Panc1 (cell line): Measurements from ENCODE around the gene DENND2A. TPM values are rescaled to one million over a fixed set of nuclear protein-coding genes. Genes with fewer than 3 reads are reported as not detected.

ENCODE experiments used
- ATAC-seq: fragments of 200-7000 bp; cut with Tn5 transposase; 2 replicates; pipeline ENCODE4 v1.9.1; 2020; ENCODE audit warnings: mild to moderate bottlenecking, moderate library complexity
- BruUV-seq: library from RNA; stranded (reverse); fragments of 400-500 nt; replicated peaks from 2 replicates; lab custom pipeline; 2021; lab: Mats Ljungman, UMichigan
- CTCF ChIA-PET: fragments of 300-600 bp; sonication (Branson Sonifier 250); formaldehyde crosslinking; loops from one replicate; lab custom pipeline; 2022; ENCODE audit warnings: antibody characterized with exemption; lab: Charles Lee
- POLR2A ChIA-PET: fragments of 300-600 bp; sonication (Branson Sonifier 250); formaldehyde crosslinking; loops from one replicate; lab custom pipeline; 2022; ENCODE audit warnings: antibody characterized with exemption; lab: Charles Lee
- DNase-seq: peaks from one replicate; pipeline ENCODE4 v3.0.0-alpha.2; 2010; ENCODE audit warnings: low read depth, low spot score
- H3K27ac ChIP-seq: 2 replicates; pipeline ENCODE4 v1.5.1; 2011; ENCODE audit warnings: mild to moderate bottlenecking, low read length, inconsistent platforms
- H3K27me3 ChIP-seq: fragments of 200-500 bp; sonication (Bioruptor generic); 2 replicates; pipeline ENCODE4 v1.6.0; 2014; ENCODE audit warnings: low read length, inconsistent platforms; ENCODE audit not compliant: control insufficient read depth, insufficient read depth
- H3K36me3 ChIP-seq: fragments of 200-500 bp; sonication (Bioruptor generic); 2 replicates; pipeline ENCODE4 v1.5.1; 2014; ENCODE audit warnings: inconsistent platforms, mild to moderate bottlenecking, low read length, moderate library complexity; ENCODE audit not compliant: control insufficient read depth, insufficient read depth
- H3K4me1 ChIP-seq: 2 replicates; pipeline ENCODE4 v1.5.1; 2011; ENCODE audit warnings: inconsistent platforms, mild to moderate bottlenecking, low read length, moderate library complexity; ENCODE audit not compliant: control insufficient read depth, insufficient read depth
- H3K4me3 ChIP-seq, 2 experiments: 2 replicates each; pipeline ENCODE4 v1.5.1; 2011 to 2012; ENCODE audit warnings: low read depth in 2 of 2, low read length in 2 of 2, mild to moderate bottlenecking in 2 of 2, inconsistent platforms in 1 of 2, moderate library complexity in 1 of 2
- H3K9me3 ChIP-seq: fragments of 200-500 bp; sonication (Bioruptor generic); 2 replicates; pipeline ENCODE4 v1.5.1; 2014; ENCODE audit warnings: low read depth, mild to moderate bottlenecking, inconsistent platforms, low read length, moderate library complexity; ENCODE audit not compliant: control insufficient read depth, insufficient read depth
- CTCF ChIP-seq: fragments of 450-650 bp; IDR thresholded peaks from 2 replicates; pipeline ENCODE4 v1.5.1; 2017; ENCODE audit warnings: mild to moderate bottlenecking
- POLR2AphosphoS5 ChIP-seq: IDR thresholded peaks from 2 replicates; pipeline ENCODE4 v1.6.1; 2012; ENCODE audit warnings: mild to moderate bottlenecking, low read depth, low read length, moderate library complexity
- REST ChIP-seq, 2 experiments: IDR thresholded peaks; 2 replicates each; pipeline ENCODE4 v1.6.1; 2011 to 2012; ENCODE audit warnings: low read depth in 2 of 2, control low read depth in 1 of 2, low read length in 1 of 2, mild to moderate bottlenecking in 1 of 2, moderate library complexity in 1 of 2; ENCODE audit not compliant: insufficient read depth in 1 of 2
- SIN3A ChIP-seq: IDR thresholded peaks from 2 replicates; pipeline ENCODE4 v1.6.1; 2012; ENCODE audit warnings: low read depth, mild to moderate bottlenecking, low read length, moderate library complexity, borderline replicate concordance; ENCODE audit not compliant: insufficient read depth
- TCF7L2 ChIP-seq: IDR thresholded peaks from 2 replicates; pipeline ENCODE4 v1.6.1; 2011; ENCODE audit warnings: mild to moderate bottlenecking, low read depth, low read length, inconsistent platforms
- in situ Hi-C: cut with HindIII; loops from 2 replicates; pipeline ENCODE4 v1.10.0; 2016; ENCODE audit warnings: low sequenced_read_pairs, low pct_unique_long_range_greater_than_20kb
- intact Hi-C: fragments of 100-400 bp; cut with micrococcal nuclease; formaldehyde crosslinking; loops from one replicate; pipeline ENCODE4 v1.10.0; 2022; ENCODE audit not compliant: unreplicated experiment
- total RNA-seq: library from RNA; stranded (reverse); gene quantifications from one replicate; pipeline ENCODE4 v1.2.1, GENCODE V29; 2021; ENCODE audit not compliant: unreplicated experiment

Gene DENND2A
- total RNA-seq, 1 experiment from 2014 or later, result 1.4 TPM

- CTCF ChIA-PET, result no interaction called here
- in situ Hi-C loops, result no loop called here
- DNase-seq (no peak), ATAC-seq (no peak)
- H3K27ac ChIP-seq, result no peak overlapping the region
- TF ChIP-seq REST (IDR thresholded peaks at IDR 0.05; ENCODE audit: insufficient read depth in 1 of 2, low read depth in 2 of 2, low read length in 1 of 2), result no peak
- TF ChIP-seq POLR2AphosphoS5, result no peak
- TF ChIP-seq TCF7L2, result no peak
- TF ChIP-seq SIN3A, result no peak
- no peak for TF ChIP-seq CTCF
- POLR2A ChIA-PET, result interaction anchor here (0.6 kb wide), 1 partner anchor 51 kb away, joined by 7 read pairs; no protein-coding TSS in a partner anchor
- H3K27me3 ChIP-seq, result no peaks in the 10 kb centered on the region
- no TSS peak for BruUV-seq
- no peak overlapping the region for H3K4me3 ChIP-seq
- H3K4me1 ChIP-seq, result no peaks in the 10 kb centered on the region
- intact Hi-C loops, result no loop called here
- H3K9me3 ChIP-seq, result no peaks in the 10 kb centered on the region
- H3K36me3 ChIP-seq, result no peaks in the 10 kb centered on the region
Observed at GRCh38 chr7:140593672-140593982, 47.0 kb downstream of the DENND2A start.

GRCh38 chr7:140592964-140593671 lies 47.5 kb downstream of the DENND2A start:
- no peak for DNase-seq

More at GRCh38 chr7:140592964-140593671, 47.5 kb downstream of the DENND2A start:
- no peaks in the 10 kb centered on the region for H3K27me3 ChIP-seq
- H3K4me3 ChIP-seq, result no peak overlapping the region
- CTCF ChIA-PET, result no interaction called here
- TF ChIP-seq CTCF (no peak), TCF7L2 (no peak), REST (IDR thresholded peaks at IDR 0.05; ENCODE audit: insufficient read depth in 1 of 2, low read depth in 2 of 2, low read length in 1 of 2) (no peak), POLR2AphosphoS5 (no peak), SIN3A (no peak)
- H3K27ac ChIP-seq, result no peak overlapping the region
- intact Hi-C loops (no loop called here), in situ Hi-C loops (no loop called here)
- H3K9me3 ChIP-seq, result no peaks in the 10 kb centered on the region
- no peaks in the 10 kb centered on the region for H3K36me3 ChIP-seq
- POLR2A ChIA-PET, result interaction anchor here (0.6 kb wide), 1 partner anchor 50 kb away, joined by 7 read pairs; no protein-coding TSS in a partner anchor
- no TSS peak for BruUV-seq
- ATAC-seq, result no peak
- no peaks in the 10 kb centered on the region for H3K4me1 ChIP-seq
